ENCODE measurements around the gene OVOL3.
"Not testable (repeated sequence)": the region's sequence is repeated elsewhere in the genome, so short reads cannot be mapped to it uniquely, and the experiment has no call there.

The OVOL3 gene

GRCh38 chr19:36110487-36111199 is at the start of gene OVOL3:
Gene OVOL3, plus strand, starts transcription at chr19:36111143. Its CDS starts 60 bp downstream, at chr19:36111203.
- DNase-seq, result no peak

- no peak for DNase-seq
Observed at GRCh38 chr19:36061367-36061766, 49.6 kb upstream of the OVOL3 start.

- DNase-seq, result no peak
Observed at GRCh38 chr19:36064826-36065225, 46.1 kb upstream of the OVOL3 start.

GRCh38 chr19:36067681-36068080 is 43.3 kb upstream of the OVOL3 start:
- no peak for DNase-seq

GRCh38 chr19:36068810-36069499 is 42.0 kb upstream of the OVOL3 start:
- not testable (repeated sequence) for DNase-seq

GRCh38 chr19:36072081-36072480 is 38.9 kb upstream of the OVOL3 start:
- DNase-seq, result no peak

- DNase-seq, result no peak
Observed at GRCh38 chr19:36073121-36073876, 37.6 kb upstream of the OVOL3 start.

GRCh38 chr19:36079389-36079945 is 31.5 kb upstream of the OVOL3 start:
- DNase-seq, result no peak

- no peak for DNase-seq
Observed at GRCh38 chr19:36081385-36081784, 29.6 kb upstream of the OVOL3 start.

- no peak for DNase-seq
Observed at GRCh38 chr19:36081894-36082293, 29.0 kb upstream of the OVOL3 start.

GRCh38 chr19:36082916-36083315 is 28.0 kb upstream of the OVOL3 start:
- no peak for DNase-seq

GRCh38 chr19:36084231-36085009 is 26.5 kb upstream of the OVOL3 start:
- no peak for DNase-seq

- no peak for DNase-seq
Observed at GRCh38 chr19:36086326-36086725, 24.6 kb upstream of the OVOL3 start.

- DNase-seq, result no peak
Observed at GRCh38 chr19:36089847-36090246, 21.1 kb upstream of the OVOL3 start.

GRCh38 chr19:36090910-36091695 is 19.8 kb upstream of the OVOL3 start:
- no peak for DNase-seq

- no peak for DNase-seq
Observed at GRCh38 chr19:36092566-36092965, 18.4 kb upstream of the OVOL3 start.

- DNase-seq, result no peak
Observed at GRCh38 chr19:36093146-36093662, 17.7 kb upstream of the OVOL3 start.

- no peak for DNase-seq
Observed at GRCh38 chr19:36093687-36094086, 17.3 kb upstream of the OVOL3 start.

GRCh38 chr19:36097036-36097435 is 13.9 kb upstream of the OVOL3 start:
- no peak for DNase-seq

- no peak for DNase-seq
Observed at GRCh38 chr19:36099166-36099785, 11.7 kb upstream of the OVOL3 start.

GRCh38 chr19:36100476-36100875 is 10.5 kb upstream of the OVOL3 start:
- DNase-seq, result no peak
